Nephron progenitor cell (in vitro differentiated cells): ENCODE measurements around the gene TOGARAM1.

ENCODE experiments used
- DNase-seq: peaks from one replicate; pipeline ENCODE4 v3.0.0; 2021
- H3K27ac Mint-ChIP-seq: 2 replicates; pipeline ENCODE4 v1.8.0; 2021; ENCODE audit warnings: mild to moderate bottlenecking, moderate library complexity, mixed read lengths
- H3K27me3 Mint-ChIP-seq: 2 replicates; pipeline ENCODE4 v1.8.0; 2021; ENCODE audit warnings: mild to moderate bottlenecking, low read depth, mixed read lengths; ENCODE audit not compliant: poor library complexity
- H3K36me3 Mint-ChIP-seq: 2 replicates; pipeline ENCODE4 v1.8.0; 2021; ENCODE audit warnings: low read depth, mixed read lengths
- H3K4me1 Mint-ChIP-seq: 2 replicates; pipeline ENCODE4 v1.8.0; 2021; ENCODE audit warnings: mixed read lengths
- H3K4me3 Mint-ChIP-seq: 2 replicates; pipeline ENCODE4 v1.8.0; 2021; ENCODE audit warnings: mild to moderate bottlenecking, moderate library complexity, mixed read lengths
- H3K9me3 Mint-ChIP-seq: 2 replicates; pipeline ENCODE4 v1.8.0; 2021; ENCODE audit warnings: mild to moderate bottlenecking, moderate library complexity, mixed read lengths
- CTCF ChIP-seq: fragments of 200-600 bp; sonication (generic); IDR thresholded peaks from 2 replicates; pipeline ENCODE4 v1.5.0; 2021; ENCODE audit warnings: antibody characterized with exemption

Gene TOGARAM1

GRCh38 chr14:45034730-45035129 lies 72.7 kb downstream of the TOGARAM1 start:
- no peak for TF ChIP-seq CTCF
- peaks cover 69% of the 10 kb centered on the region for H3K36me3 Mint-ChIP-seq
- no peak overlapping the region for H3K4me3 Mint-ChIP-seq
- H3K9me3 Mint-ChIP-seq: peaks cover 4% of the 10 kb centered on the region
- H3K27me3 Mint-ChIP-seq: no peaks in the 10 kb centered on the region
- no peak overlapping the region for H3K27ac Mint-ChIP-seq
- no peaks in the 10 kb centered on the region for H3K4me1 Mint-ChIP-seq
- DNase-seq: no peak

- no peak overlapping the region for H3K27ac Mint-ChIP-seq
- no peak for TF ChIP-seq CTCF
- no peaks in the 10 kb centered on the region for H3K4me1 Mint-ChIP-seq
- no peaks in the 10 kb centered on the region for H3K27me3 Mint-ChIP-seq
- DNase-seq: no peak
- H3K9me3 Mint-ChIP-seq: peaks cover 4% of the 10 kb centered on the region
- H3K4me3 Mint-ChIP-seq: no peak overlapping the region
- peaks cover 81% of the 10 kb centered on the region for H3K36me3 Mint-ChIP-seq
Observed at GRCh38 chr14:45038256-45038655, 76.3 kb downstream of the TOGARAM1 start.

- H3K4me3 Mint-ChIP-seq: no peak overlapping the region
- DNase-seq: no peak
- no peak overlapping the region for H3K27ac Mint-ChIP-seq
- H3K36me3 Mint-ChIP-seq: peaks cover 79% of the 10 kb centered on the region
- no peaks in the 10 kb centered on the region for H3K27me3 Mint-ChIP-seq
- peaks cover 4% of the 10 kb centered on the region for H3K9me3 Mint-ChIP-seq
- TF ChIP-seq CTCF: no peak
- no peaks in the 10 kb centered on the region for H3K4me1 Mint-ChIP-seq
Observed at GRCh38 chr14:45038865-45039264, 76.9 kb downstream of the TOGARAM1 start.

- no peaks in the 10 kb centered on the region for H3K27me3 Mint-ChIP-seq
- no peak overlapping the region for H3K4me3 Mint-ChIP-seq
- peaks cover 76% of the 10 kb centered on the region for H3K36me3 Mint-ChIP-seq
- no peak for TF ChIP-seq CTCF
- peaks cover 4% of the 10 kb centered on the region for H3K9me3 Mint-ChIP-seq
- DNase-seq: no peak
- H3K4me1 Mint-ChIP-seq: no peaks in the 10 kb centered on the region
- no peak overlapping the region for H3K27ac Mint-ChIP-seq
Observed at GRCh38 chr14:45039390-45039789, 77.4 kb downstream of the TOGARAM1 start.

- no peak for DNase-seq
- no peaks in the 10 kb centered on the region for H3K27me3 Mint-ChIP-seq
- H3K9me3 Mint-ChIP-seq: peaks cover 4% of the 10 kb centered on the region
- H3K4me1 Mint-ChIP-seq: no peaks in the 10 kb centered on the region
- no peak overlapping the region for H3K27ac Mint-ChIP-seq
- peaks cover 78% of the 10 kb centered on the region for H3K36me3 Mint-ChIP-seq
- no peak for TF ChIP-seq CTCF
- no peak overlapping the region for H3K4me3 Mint-ChIP-seq
Observed at GRCh38 chr14:45041641-45042040, 79.7 kb downstream of the TOGARAM1 start.

- no peak for TF ChIP-seq CTCF
- no peaks in the 10 kb centered on the region for H3K27me3 Mint-ChIP-seq
- H3K9me3 Mint-ChIP-seq: no peaks in the 10 kb centered on the region
- DNase-seq: no peak
- no peaks in the 10 kb centered on the region for H3K4me1 Mint-ChIP-seq
- peaks cover 64% of the 10 kb centered on the region for H3K36me3 Mint-ChIP-seq
- no peak overlapping the region for H3K27ac Mint-ChIP-seq
- no peak overlapping the region for H3K4me3 Mint-ChIP-seq
Observed at GRCh38 chr14:45044638-45045037, 82.6 kb downstream of the TOGARAM1 start.
